Lung (tissue), 12 donors: Measurements from ENCODE around the gene THAP3. TPM values are rescaled to one million over a fixed set of nuclear protein-coding genes. Genes with fewer than 3 reads are reported as not detected.

ENCODE experiments used
- ATAC-seq: fragments of 200-7000 bp; cut with Tn5 transposase; one replicate; pipeline ENCODE4 v1.9.1; 2020; ENCODE audit warnings: moderate number of reproducible peaks; ENCODE audit not compliant: insufficient read depth, low FRiP score
- DNase-seq, 3 donors: peaks; one replicate each; pipeline ENCODE4 v3.0.0-alpha.2; 2013 to 2017
- H3K27ac ChIP-seq, 2 donors: one replicate each; pipeline ENCODE4 v1.5.1; 2013; ENCODE audit warnings: mild to moderate bottlenecking in 2 of 2, moderate library complexity in 2 of 2, control low read depth in 1 of 2, inconsistent platforms in 1 of 2, low read depth in 1 of 2, low read length in 1 of 2
- H3K27me3 ChIP-seq, 3 donors: one replicate each; pipeline ENCODE4 v1.5.1; 2013; ENCODE audit warnings: low read length in 2 of 3; ENCODE audit not compliant: control insufficient read depth in 3 of 3, insufficient read depth in 3 of 3
- H3K36me3 ChIP-seq, 4 donors: one replicate each; pipeline ENCODE4 v1.5.1; 2013; ENCODE audit warnings: low read length in 4 of 4, mild to moderate bottlenecking in 1 of 4, moderate library complexity in 1 of 4; ENCODE audit not compliant: control insufficient read depth in 4 of 4, insufficient read depth in 4 of 4
- H3K4me1 ChIP-seq, 5 donors: one replicate each; pipeline ENCODE4 v1.5.1; 2013; ENCODE audit warnings: low read length in 5 of 5, mild to moderate bottlenecking in 2 of 5, moderate library complexity in 1 of 5; ENCODE audit not compliant: control insufficient read depth in 5 of 5, insufficient read depth in 5 of 5
- H3K4me3 ChIP-seq: one replicate; pipeline ENCODE4 v1.5.1; 2013; ENCODE audit warnings: mild to moderate bottlenecking, control low read depth, moderate library complexity
- H3K9ac ChIP-seq, 2 donors: one replicate each; pipeline ENCODE4 v1.5.1; 2013; ENCODE audit warnings: low read length in 2 of 2, control low read depth in 1 of 2; ENCODE audit not compliant: insufficient read depth in 1 of 2
- H3K9me3 ChIP-seq, 4 donors: one replicate each; pipeline ENCODE4 v1.5.1; 2013; ENCODE audit warnings: low read length in 3 of 4, mild to moderate bottlenecking in 1 of 4, moderate library complexity in 1 of 4; ENCODE audit not compliant: control insufficient read depth in 4 of 4, insufficient read depth in 3 of 4
- WGBS, 2 donors: extraction: QIAGEN DNeasy Blood & Tissue Kit; methylation state at CpG; one replicate each; pipeline ENCODE4 v1.1.7; 2013; 5-methylcytosine and 5-hydroxymethylcytosine counted together
- polyA plus RNA-seq, 2 donors: library from polyadenylated mRNA; stranded (reverse); fragments of 200-250 nt; gene quantifications; one replicate each; pipeline ENCODE4 v1.2.1, GENCODE V29; 2013
- total RNA-seq, 2 donors: library from RNA; depleted of rRNA in 1 of 2; stranded (reverse); fragments of >200 nt in 1 of 2; gene quantifications; one replicate each; pipeline ENCODE4 v1.2.1, GENCODE V29; 2014 to 2021
- TF ChIP-seq, protein P1 (sequence below): IDR thresholded peaks from 2 replicates; pipeline ENCODE4 v1.5.1; 2012; ENCODE audit warnings: mild to moderate bottlenecking; ENCODE audit errors: control extremely low read depth, extremely low read depth
- donor health status: control.
- donor health status: control.
- donor health status: Bipolar disorder and iron deficiency.
- donor health status: healthy.
- donor health status: DM: yes; HTN: yes; CAD: no.

THAP3 gene
- total and polyA plus RNA-seq, 4 donors = 12.6 to 26.5 (median 20.8) TPM

DNA sequence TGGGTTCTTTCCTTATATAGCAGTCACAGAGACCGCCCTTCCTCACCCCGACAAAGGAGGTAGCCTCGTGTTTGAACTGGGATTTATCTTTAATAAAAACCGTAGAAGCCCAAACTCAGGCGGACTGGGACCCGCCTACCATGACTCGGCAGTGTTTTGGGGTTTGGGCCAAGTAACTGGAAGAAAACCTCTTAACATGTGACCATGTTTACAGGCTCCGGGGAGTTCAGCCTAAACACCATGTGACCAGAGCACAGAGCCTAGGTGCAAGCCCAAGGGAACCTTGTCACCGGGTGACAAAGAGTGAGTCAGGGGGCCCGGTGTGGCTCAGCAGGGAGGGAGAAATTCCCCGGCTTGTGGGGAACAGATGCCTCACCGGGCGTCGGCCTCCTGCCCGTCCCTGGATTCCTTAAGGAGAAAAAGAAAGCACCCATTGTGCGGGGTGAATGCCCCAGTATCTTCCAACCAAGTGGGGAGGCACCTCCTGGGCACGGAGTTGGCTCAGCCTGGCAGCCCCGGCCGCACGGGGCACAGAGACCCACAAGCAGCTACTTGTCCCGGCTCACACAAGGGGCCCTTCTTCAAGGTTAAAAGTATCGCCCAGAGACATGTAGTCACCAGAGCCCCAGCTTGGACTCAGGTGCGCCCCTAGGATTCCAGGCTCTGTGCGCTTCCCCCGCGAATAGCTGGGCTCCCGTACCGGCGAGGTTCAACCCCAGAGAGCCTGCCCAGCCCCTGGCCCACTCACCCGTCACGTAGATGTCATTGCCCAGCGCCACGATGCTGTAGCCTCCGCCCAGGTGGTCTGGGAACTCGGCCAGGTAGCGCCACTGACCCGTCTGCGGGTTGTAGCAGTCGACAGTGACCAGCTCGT, 23.4 kb upstream of the THAP3 start:
- Histone ChIP-seq H3K27ac (peak overlapping the region; percentile 94 to 95), H3K9ac (peak overlapping the region; percentile 49 to 63), H3K9me3 (no peaks in the 10 kb centered on the region), H3K27me3 (no peaks in the 10 kb centered on the region), H3K4me3 (peak overlapping the region; percentile 95), H3K4me1 (peaks cover 3 to 30% (median 16%) of the 10 kb centered on the region in 5 donors), H3K36me3 (peaks cover 0 to 23% (median 12%) of the 10 kb centered on the region in 4 donors)
- 0% methylated on average over 40 of the region's 40 CpGs for WGBS, 2 donors
- peak; percentile 73 to 90 (median 86) for DNase-seq
- TF ChIP-seq, protein P1, sequence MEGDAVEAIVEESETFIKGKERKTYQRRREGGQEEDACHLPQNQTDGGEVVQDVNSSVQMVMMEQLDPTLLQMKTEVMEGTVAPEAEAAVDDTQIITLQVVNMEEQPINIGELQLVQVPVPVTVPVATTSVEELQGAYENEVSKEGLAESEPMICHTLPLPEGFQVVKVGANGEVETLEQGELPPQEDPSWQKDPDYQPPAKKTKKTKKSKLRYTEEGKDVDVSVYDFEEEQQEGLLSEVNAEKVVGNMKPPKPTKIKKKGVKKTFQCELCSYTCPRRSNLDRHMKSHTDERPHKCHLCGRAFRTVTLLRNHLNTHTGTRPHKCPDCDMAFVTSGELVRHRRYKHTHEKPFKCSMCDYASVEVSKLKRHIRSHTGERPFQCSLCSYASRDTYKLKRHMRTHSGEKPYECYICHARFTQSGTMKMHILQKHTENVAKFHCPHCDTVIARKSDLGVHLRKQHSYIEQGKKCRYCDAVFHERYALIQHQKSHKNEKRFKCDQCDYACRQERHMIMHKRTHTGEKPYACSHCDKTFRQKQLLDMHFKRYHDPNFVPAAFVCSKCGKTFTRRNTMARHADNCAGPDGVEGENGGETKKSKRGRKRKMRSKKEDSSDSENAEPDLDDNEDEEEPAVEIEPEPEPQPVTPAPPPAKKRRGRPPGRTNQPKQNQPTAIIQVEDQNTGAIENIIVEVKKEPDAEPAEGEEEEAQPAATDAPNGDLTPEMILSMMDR = no peak
- ATAC-seq = peak; percentile 45

DNA sequence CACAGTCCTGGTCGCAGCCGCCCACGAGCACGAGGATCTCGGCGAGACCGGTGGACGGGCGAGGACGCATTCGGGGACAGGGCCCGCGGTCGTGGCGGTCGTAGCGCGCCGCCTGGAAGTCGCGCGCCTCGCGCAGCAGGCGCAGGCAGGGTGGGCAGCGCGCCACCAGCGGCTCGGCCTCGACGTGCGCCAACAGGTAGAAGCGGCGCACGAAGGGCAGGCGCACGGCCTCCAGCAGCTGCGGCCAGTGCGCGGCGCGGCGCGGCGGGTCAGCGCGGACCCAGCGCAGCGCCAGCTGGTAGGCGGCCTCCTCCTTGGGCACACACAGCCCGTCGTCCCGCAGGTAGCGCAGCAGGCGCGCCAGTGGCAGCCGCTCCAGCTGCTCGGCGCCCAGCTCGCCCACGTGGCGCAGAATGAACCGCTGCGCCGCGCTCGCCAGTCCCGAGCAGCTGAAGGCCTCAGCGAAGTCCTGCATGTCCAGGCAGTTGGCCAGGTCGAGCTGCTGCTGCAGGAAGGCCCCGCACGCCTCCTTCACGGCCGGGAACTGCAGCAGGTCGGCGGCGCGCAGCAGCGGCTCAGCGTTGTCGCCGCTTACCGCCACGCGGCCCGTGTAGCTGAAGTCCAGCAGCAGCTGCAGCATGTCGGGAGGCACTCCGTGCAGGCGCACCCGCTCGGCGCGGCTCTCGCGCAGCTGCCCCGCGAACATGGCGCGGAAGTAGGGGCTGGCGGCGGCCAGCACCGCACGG, 22.6 kb upstream of the THAP3 start:
- Histone ChIP-seq H3K27me3 (no peaks in the 10 kb centered on the region), H3K4me3 (peak overlapping the region; percentile 95), H3K9ac (peak overlapping the region; percentile 49 to 63), H3K36me3 (peaks cover 0 to 16% (median 10%) of the 10 kb centered on the region in 4 donors), H3K4me1 (peaks cover 3 to 30% (median 16%) of the 10 kb centered on the region in 5 donors), H3K27ac (peak overlapping the region; percentile 94 to 95), H3K9me3 (no peaks in the 10 kb centered on the region)
- ATAC-seq (peak; percentile 28), DNase-seq (peak; percentile 87 to 92 (median 88))
- TF ChIP-seq, protein P1 = no peak
- 0% methylated on average over 77 to 103 of the region's 103 CpGs for WGBS, 2 donors

DNA sequence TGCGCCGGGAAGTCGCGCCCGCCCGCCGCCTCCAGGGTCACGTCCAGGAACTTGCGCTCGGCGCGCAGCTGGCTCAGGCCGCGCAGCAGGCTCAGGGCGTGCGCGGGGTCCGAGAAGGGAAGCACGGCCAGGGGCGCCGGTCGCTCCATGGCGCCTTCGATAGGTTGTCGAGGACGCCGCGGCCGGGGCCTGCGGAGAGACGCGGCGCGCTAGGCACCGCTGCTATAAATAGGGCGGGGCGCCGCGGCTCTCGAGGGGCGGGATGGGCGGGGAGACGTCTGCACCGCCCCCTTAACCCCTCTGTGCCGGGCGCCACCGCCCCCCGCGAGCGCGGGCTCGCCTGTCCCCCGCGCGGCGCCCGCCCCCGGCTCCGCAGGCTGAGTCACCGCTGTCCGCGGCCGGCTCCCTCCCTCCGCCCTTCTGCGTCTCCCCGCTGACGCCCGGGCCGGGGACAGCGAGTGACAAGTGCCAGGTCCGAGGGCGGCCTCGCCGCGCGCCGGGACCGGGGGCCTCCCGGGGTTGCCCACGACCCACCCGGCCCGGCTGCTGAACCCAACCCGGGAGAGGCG, 21.9 kb upstream of the THAP3 start, which contains the start of gene KLHL21:
Gene KLHL21 (minus strand): TSS at position 201 of the 569 bp plus-strand sequence. CDS start 52 bp downstream, at position 149.
- DNase-seq = peak; percentile 90 to 94 (median 91)
- H3K27ac ChIP-seq = peak within 1 kb of the TSS; percentile 96 to 100
- H3K9ac ChIP-seq = peak within 1 kb of the TSS; percentile 63 to 80
- WGBS, 2 donors = 0% methylated on average over 46 to 84 of the region's 84 CpGs
- H3K4me3 ChIP-seq = peak within 1 kb of the TSS; percentile 95
- peaks cover 0 to 9% (median 6%) of the 10 kb centered on the region in 4 donors for H3K36me3 ChIP-seq
- H3K4me1 ChIP-seq = peaks cover 3 to 30% (median 16%) of the 10 kb centered on the region in 5 donors
- H3K27me3 ChIP-seq = no peaks in the 10 kb centered on the region
- TF ChIP-seq, protein P1 = no peak
- ATAC-seq = peak; percentile 89
- H3K9me3 ChIP-seq = no peaks in the 10 kb centered on the region
